ENCODE measurements around the gene ASCC1. TPM values are rescaled to one million over a fixed set of nuclear protein-coding genes. Genes with fewer than 3 reads are reported as not detected.

ASCC1 gene
- total RNA-seq, 4 donors from 2014 or later = 13.4 to 34.0 (median 20.5) TPM

- TF ChIP-seq, protein P1, sequence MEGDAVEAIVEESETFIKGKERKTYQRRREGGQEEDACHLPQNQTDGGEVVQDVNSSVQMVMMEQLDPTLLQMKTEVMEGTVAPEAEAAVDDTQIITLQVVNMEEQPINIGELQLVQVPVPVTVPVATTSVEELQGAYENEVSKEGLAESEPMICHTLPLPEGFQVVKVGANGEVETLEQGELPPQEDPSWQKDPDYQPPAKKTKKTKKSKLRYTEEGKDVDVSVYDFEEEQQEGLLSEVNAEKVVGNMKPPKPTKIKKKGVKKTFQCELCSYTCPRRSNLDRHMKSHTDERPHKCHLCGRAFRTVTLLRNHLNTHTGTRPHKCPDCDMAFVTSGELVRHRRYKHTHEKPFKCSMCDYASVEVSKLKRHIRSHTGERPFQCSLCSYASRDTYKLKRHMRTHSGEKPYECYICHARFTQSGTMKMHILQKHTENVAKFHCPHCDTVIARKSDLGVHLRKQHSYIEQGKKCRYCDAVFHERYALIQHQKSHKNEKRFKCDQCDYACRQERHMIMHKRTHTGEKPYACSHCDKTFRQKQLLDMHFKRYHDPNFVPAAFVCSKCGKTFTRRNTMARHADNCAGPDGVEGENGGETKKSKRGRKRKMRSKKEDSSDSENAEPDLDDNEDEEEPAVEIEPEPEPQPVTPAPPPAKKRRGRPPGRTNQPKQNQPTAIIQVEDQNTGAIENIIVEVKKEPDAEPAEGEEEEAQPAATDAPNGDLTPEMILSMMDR (IDR thresholded peaks at IDR 0.05) = no peak
- TF ChIP-seq EP300 (IDR thresholded peaks at IDR 0.05; ENCODE audit: low read depth) (no peak), POLR2A (IDR thresholded peaks at IDR 0.05) (no peak), POLR2AphosphoS5 (IDR thresholded peaks at IDR 0.05) (no peak)
- no peaks in the 10 kb centered on the region for H3K9me3 ChIP-seq
- in situ Hi-C loops (cut with MboI; ENCODE audit: low pct_ligation_motif_present in 1 of 4, low pct_unique_long_range_greater_than_20kb in 1 of 4, low sequenced_read_pairs in 3 of 4) = loop anchor here in 2 of 4 donors (25.0 kb wide), 1 partner anchor 269 kb away; no protein-coding TSS in a partner anchor
These were observed 147.8 kb downstream of the ASCC1 start for GRCh38 chr10:72068126-72068765.

DNA sequence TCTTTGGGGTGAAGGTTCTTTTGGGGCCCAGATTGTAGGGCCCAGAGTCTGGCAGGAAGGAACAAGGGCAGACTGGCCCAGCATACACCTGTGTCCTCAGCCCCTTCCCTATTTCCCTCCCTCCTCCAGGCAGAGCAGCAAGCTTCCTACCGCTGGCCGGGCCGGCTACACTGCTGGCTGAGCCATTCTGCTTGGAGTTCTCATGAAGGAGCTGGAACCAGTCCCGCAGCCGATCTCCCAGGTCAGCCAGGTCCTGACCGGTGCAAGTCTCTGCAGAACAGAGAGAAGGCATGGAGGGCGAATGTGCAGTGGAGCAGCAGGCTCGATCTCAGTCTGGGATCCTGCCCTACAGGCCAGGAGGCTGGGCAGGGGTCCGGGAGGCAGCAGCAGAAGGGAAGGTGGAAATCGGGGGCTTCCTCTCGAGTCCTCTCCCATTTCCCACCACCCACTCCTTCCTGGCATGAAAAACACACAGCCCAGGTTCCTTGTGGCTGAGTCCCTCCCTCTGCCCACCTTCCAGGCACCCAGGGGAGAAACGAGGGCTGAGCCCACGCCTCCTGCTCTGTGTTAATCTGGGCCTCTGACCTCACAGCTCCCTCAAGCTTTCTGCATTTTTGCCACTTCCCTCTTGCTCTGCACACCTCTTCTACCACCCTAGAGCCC lies 148.5 kb downstream of the ASCC1 start:
- TF ChIP-seq POLR2A (IDR thresholded peaks at IDR 0.05) (no peak), POLR2AphosphoS5 (IDR thresholded peaks at IDR 0.05) (no peak), EP300 (IDR thresholded peaks at IDR 0.05; ENCODE audit: low read depth) (no peak)
- TF ChIP-seq, protein P1 (IDR thresholded peaks at IDR 0.05) = no peak
- DNase-seq = no peak
- peaks cover 0 to 6% (median 2%) of the 10 kb centered on the region in 4 donors for H3K4me1 ChIP-seq
- in situ Hi-C loops (cut with MboI; ENCODE audit: low pct_ligation_motif_present in 1 of 4, low pct_unique_long_range_greater_than_20kb in 1 of 4, low sequenced_read_pairs in 3 of 4) = loop anchor here in 2 of 4 donors (25.0 kb wide), 1 partner anchor 270 kb away; no protein-coding TSS in a partner anchor
- no peaks in the 10 kb centered on the region for H3K9me3 ChIP-seq
- no peak overlapping the region for H3K4me3 ChIP-seq
- WGBS, 2 donors (ENCODE audit: low coverage in 1 of 2) = 81% methylated on average over 13 of the region's 13 CpGs; no CpG with 5 or more reads in 1 of the 2 donors
- H3K27me3 ChIP-seq = no peaks in the 10 kb centered on the region
- H3K36me3 ChIP-seq = no peaks in the 10 kb centered on the region
- intact Hi-C loops (cut with DNase I; ENCODE audit: low total_unique reads) = no loop called here
- no peak overlapping the region for H3K27ac ChIP-seq

More at GRCh38 chr10:72068126-72068765, 147.8 kb downstream of the ASCC1 start:
- WGBS, 2 donors (ENCODE audit: low coverage in 1 of 2) = 98% methylated on average over 10 of the region's 11 CpGs; no CpG with 5 or more reads in 1 of the 2 donors
- H3K36me3 ChIP-seq = no peaks in the 10 kb centered on the region
- intact Hi-C loops (cut with DNase I; ENCODE audit: low total_unique reads) = no loop called here
- no peaks in the 10 kb centered on the region for H3K27me3 ChIP-seq
- DNase-seq = no peak
- H3K27ac ChIP-seq = no peak overlapping the region
- H3K4me1 ChIP-seq = peaks cover 0 to 6% (median 2%) of the 10 kb centered on the region in 4 donors
- no peak overlapping the region for H3K4me3 ChIP-seq

DNA sequence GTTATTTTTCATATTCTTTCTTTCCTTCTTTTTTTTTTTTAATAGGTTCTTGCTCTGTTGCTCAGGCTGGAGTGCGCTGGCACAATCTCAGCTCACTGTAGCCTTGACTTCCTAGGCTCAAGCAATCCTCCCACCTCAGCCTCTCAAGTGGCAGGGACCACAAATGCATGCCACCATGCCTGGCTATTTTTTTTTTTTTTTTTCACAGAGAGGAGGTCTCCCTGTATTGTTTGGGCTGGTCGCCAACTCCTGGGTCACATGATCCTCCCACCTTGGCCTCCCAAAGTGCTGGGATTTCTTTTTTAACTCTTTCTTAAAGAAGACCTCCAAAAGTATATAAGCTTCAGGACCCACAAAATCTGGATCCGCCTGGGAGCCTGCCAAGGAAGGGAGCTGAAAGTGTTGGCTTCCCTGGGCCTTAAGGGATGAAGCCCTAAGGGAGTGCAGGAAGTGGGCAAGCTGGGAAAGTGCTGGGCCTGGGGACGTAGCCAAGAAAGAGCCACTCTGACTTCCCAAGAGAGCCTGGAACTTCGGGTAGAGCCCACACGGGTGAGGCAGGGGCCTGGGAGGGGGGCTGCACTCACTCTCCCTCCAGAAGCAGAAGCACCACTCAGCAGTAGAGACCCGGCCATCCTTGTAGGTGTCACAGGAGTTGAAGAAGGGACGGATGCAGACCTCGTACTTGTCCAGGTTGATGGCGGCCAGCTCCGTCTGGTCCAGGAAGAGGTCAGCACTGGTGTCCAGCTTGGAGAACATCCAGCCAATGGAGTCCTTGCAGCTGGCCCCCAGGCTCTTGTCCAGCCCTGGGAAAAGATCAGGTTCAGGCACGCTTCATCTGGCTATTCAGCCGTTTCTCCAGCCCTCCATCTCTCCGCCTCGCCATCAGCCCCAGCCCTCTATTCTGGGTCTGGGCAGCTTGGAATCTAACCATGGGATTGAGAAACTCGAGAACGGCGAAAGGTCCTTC lies 149.5 kb downstream of the ASCC1 start:
- H3K9me3 ChIP-seq = no peaks in the 10 kb centered on the region
- WGBS, 2 donors (ENCODE audit: low coverage in 1 of 2) = 78 to 86% methylated on average over 10 to 18 of the region's 18 CpGs
- H3K4me1 ChIP-seq = peaks cover 0 to 6% (median 2%) of the 10 kb centered on the region in 4 donors
- TF ChIP-seq POLR2A (IDR thresholded peaks at IDR 0.05) (no peak), POLR2AphosphoS5 (IDR thresholded peaks at IDR 0.05) (no peak), EP300 (IDR thresholded peaks at IDR 0.05; ENCODE audit: low read depth) (no peak)
- TF ChIP-seq, protein P1 (IDR thresholded peaks at IDR 0.05) = no peak
- DNase-seq = no peak
- no peak overlapping the region for H3K27ac ChIP-seq
- no peaks in the 10 kb centered on the region for H3K36me3 ChIP-seq
- H3K4me3 ChIP-seq = no peak overlapping the region
- no peaks in the 10 kb centered on the region for H3K27me3 ChIP-seq
- intact Hi-C loops (cut with DNase I; ENCODE audit: low total_unique reads) = no loop called here
- in situ Hi-C loops (cut with MboI; ENCODE audit: low pct_ligation_motif_present in 1 of 4, low pct_unique_long_range_greater_than_20kb in 1 of 4, low sequenced_read_pairs in 3 of 4) = loop anchor here in 2 of 4 donors (25.0 kb wide), 1 partner anchor 271 kb away; no protein-coding TSS in a partner anchor
